HCT116 (cell line): ENCODE data around the gene PIWIL4.

ENCODE experiments used
- CEBPB ChIP-seq: IDR thresholded peaks from 2 replicates; pipeline ENCODE4 v1.6.1; 2012; ENCODE audit warnings: low read depth
- ELF1 ChIP-seq: IDR thresholded peaks from 2 replicates; pipeline ENCODE4 v1.6.1; 2012; ENCODE audit warnings: low read depth, borderline replicate concordance
- FOSL1 ChIP-seq: IDR thresholded peaks from 2 replicates; pipeline ENCODE4 v1.6.1; 2012; ENCODE audit warnings: low read depth
- RAD21 ChIP-seq: IDR thresholded peaks from 2 replicates; pipeline ENCODE4 v1.6.1; 2012; ENCODE audit warnings: low read depth, mild to moderate bottlenecking
- ZNF274 ChIP-seq: fragments of 200-500 bp; sonication (Bioruptor generic); IDR thresholded peaks from 2 replicates; pipeline ENCODE4 v1.6.1; 2014; ENCODE audit warnings: mild to moderate bottlenecking, low read depth, low read length, inconsistent platforms

DNA sequence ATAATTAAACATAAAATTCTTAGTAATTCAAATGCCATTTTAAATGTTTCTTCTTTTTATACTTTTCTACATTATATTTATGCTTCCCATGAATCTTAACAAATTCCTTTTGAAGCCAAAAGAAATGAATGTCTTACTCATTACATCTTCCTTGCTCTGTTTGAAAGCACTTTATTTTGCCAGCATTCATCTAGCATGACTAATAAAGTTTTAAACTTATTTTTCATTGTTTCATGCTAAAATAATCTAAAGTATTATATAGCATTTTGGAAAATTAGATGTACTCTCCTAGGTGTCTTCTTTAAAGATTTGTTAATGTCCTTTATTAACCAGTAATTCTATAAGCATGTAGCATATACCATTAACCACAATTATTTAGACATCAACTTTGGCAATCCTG lies 9.7 kb upstream of the PIWIL4 start:
- TF ChIP-seq ZNF274 (no peak), RAD21 (no peak), FOSL1 (no peak), ELF1 (no peak), CEBPB (no peak)
